Activated CD4-positive, alpha-beta T cell treated with anti-CD3 and anti-CD28 coated beads for 36 hours (primary cell): ENCODE results near the gene SEC22C. TPM values are rescaled to one million over a fixed set of nuclear protein-coding genes. Genes with fewer than 3 reads are reported as not detected.

ENCODE experiments used
- ATAC-seq: fragments of 200-7000 bp; cut with Tn5 transposase; one replicate; pipeline ENCODE4 v1.10.0; 2021; ENCODE audit warnings: mild to moderate bottlenecking, moderate library complexity
- CTCF ChIA-PET: fragments of 350-600 bp; sonication (Branson Sonifier 250); formaldehyde crosslinking; loops from one replicate; lab custom pipeline; 2021; ENCODE audit warnings: antibody characterized with exemption; lab: Charles Lee
- POLR2A ChIA-PET: fragments of 350-600 bp; sonication (Branson Sonifier 250); formaldehyde crosslinking; loops from one replicate; lab custom pipeline; 2021; ENCODE audit warnings: antibody characterized with exemption, inconsistent platforms; lab: Charles Lee
- DNase-seq: peaks from one replicate; pipeline ENCODE4 v3.0.0-alpha.2; 2020
- H3K27ac Mint-ChIP-seq: one replicate; pipeline ENCODE4 v1.8.0; 2021; ENCODE audit warnings: mixed read lengths
- H3K27me3 Mint-ChIP-seq: one replicate; pipeline ENCODE4 v1.8.0; 2021; ENCODE audit warnings: mixed read lengths
- H3K36me3 Mint-ChIP-seq: one replicate; pipeline ENCODE4 v1.8.0; 2021; ENCODE audit warnings: low read depth, mixed read lengths
- H3K4me1 Mint-ChIP-seq: one replicate; pipeline ENCODE4 v1.8.0; 2021; ENCODE audit warnings: mixed read lengths
- H3K4me3 Mint-ChIP-seq: one replicate; pipeline ENCODE4 v1.8.0; 2021; ENCODE audit warnings: mild to moderate bottlenecking, moderate library complexity, mixed read lengths
- H3K9me3 Mint-ChIP-seq: one replicate; pipeline ENCODE4 v1.8.0; 2021; ENCODE audit warnings: low read depth, mixed read lengths
- intact Hi-C, 2 experiments: fragments of 100-400 bp; cut with DNase I in 1 of 2; cut with micrococcal nuclease in 1 of 2; formaldehyde crosslinking; loops; one replicate each; pipeline versions ENCODE4 v1.14.2 to v1.15.1; 2022 to 2024; cut with DNase I, micrococcal nuclease
- total RNA-seq, 2 experiments: library from RNA; stranded (reverse); gene quantifications; one replicate each; pipeline ENCODE4 v1.2.3, GENCODE V29; 2021

SEC22C gene
- total RNA-seq, 2 experiments from 2014 or later, result 34.2 to 42.5 TPM

DNA sequence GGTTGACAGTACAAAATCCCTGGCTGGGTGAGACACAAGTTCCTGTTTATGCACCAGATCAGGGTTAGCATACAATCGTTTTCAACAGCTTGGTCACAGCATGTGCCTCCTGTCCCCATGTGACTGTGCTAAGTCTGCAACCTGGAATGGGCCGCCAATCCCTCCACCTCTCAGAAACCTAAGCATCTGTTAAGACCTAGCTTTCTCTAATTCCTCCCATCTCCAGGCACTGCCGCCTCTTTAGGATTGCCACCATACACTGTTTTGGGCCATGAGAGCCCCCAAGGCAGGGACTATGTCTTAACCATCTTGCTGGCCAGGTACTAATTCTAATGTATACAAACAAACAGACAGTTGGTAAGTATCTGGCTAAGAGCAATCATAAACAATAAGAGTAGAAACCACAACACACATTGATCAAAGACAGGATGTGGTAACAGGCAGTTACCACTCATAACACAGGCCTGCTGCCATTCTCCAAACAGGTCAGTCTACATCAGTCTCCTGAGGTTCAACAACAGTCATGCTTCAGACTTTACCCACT lies 25.6 kb downstream of the SEC22C start:
- Mint-ChIP-seq H3K9me3 (no peaks in the 10 kb centered on the region), H3K36me3 (peaks cover 46% of the 10 kb centered on the region), H3K27me3 (no peaks in the 10 kb centered on the region), H3K4me3 (peak overlapping the region; percentile 22), H3K4me1 (peaks cover 32% of the 10 kb centered on the region), H3K27ac (peak overlapping the region; percentile 86)
- POLR2A ChIA-PET, result no interaction called here
- intact Hi-C loops, result loop anchor here (1.0 kb wide), 2 partner anchors 26 to 82 kb away; no protein-coding TSS in a partner anchor
- DNase-seq (peak; percentile 45), ATAC-seq (peak; percentile 98)
- CTCF ChIA-PET, result interaction anchor here (0.7 to 1.3 kb wide), 3 partner anchors 27 to 54 kb away, joined by 3 to 6 read pairs (median 3); partner anchors contain the start of gene VIPR1

DNA sequence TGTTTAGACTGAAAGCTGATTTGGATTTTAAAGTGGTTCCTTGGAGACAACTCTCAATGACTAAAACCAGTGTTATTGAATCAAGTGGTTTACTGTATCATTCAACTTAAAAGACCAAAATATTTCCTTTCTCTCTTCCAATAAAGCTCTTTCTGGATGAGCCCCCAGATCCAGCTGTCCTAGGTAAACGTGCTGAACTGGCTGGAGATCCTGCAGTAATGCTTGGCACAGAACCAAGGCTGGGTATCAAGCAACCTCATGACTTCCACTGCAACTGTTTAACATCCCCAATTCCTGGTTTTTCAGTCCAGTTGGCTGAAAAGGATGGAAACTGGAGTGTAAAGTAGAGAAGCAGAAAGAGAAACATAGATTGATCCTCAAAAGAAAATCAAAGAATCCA lies 28.9 kb downstream of the SEC22C start:
- POLR2A ChIA-PET, result interaction anchor here (1.3 kb wide), 1 partner anchor 51 kb away, joined by 4 read pairs; no protein-coding TSS in a partner anchor
- intact Hi-C loops, result no loop called here
- Mint-ChIP-seq H3K27ac (no peak overlapping the region), H3K9me3 (no peaks in the 10 kb centered on the region), H3K4me1 (peaks cover 30% of the 10 kb centered on the region), H3K27me3 (no peaks in the 10 kb centered on the region), H3K36me3 (peaks cover 43% of the 10 kb centered on the region), H3K4me3 (no peak overlapping the region)
- ATAC-seq, result no peak
- no peak for DNase-seq
- CTCF ChIA-PET, result interaction anchor here (0.7 to 1.7 kb wide), 8 partner anchors 11 to 362 kb away, joined by 3 to 6 read pairs (median 4); no protein-coding TSS in a partner anchor

DNA sequence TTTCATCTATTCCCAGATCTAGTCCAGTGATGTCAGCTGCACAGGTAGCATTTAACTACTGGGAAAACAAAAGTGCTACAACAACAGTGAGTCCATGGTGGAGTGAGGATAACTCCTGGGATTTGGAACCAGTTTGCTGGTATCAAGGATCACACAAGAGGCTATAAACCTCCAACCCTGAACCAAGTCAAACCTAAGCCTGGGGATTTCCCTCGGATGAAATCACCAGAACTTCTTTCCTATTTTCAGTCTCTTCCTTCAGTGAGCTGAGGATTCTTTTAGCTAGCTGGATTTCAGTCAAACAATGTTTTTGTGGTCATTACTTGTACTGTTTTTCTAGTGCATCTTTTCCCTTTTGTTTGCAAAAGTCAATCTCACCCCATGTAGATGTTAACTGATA lies 31.5 kb downstream of the SEC22C start:
- H3K27ac Mint-ChIP-seq, result no peak overlapping the region
- ATAC-seq (no peak), DNase-seq (no peak)
- CTCF ChIA-PET, result interaction anchor here (0.7 to 5.5 kb wide), 8 partner anchors 10 to 539 kb away, joined by 3 to 41 read pairs (median 3); partner anchors contain the start of gene VIPR1
- no peaks in the 10 kb centered on the region for H3K27me3 Mint-ChIP-seq
- intact Hi-C loops, result no loop called here
- POLR2A ChIA-PET, result no interaction called here
- H3K9me3 Mint-ChIP-seq, result no peaks in the 10 kb centered on the region
- peaks cover 25% of the 10 kb centered on the region for H3K36me3 Mint-ChIP-seq
- no peak overlapping the region for H3K4me3 Mint-ChIP-seq
- H3K4me1 Mint-ChIP-seq, result peaks cover 5% of the 10 kb centered on the region

- intact Hi-C loops, result loop anchor here in 1 of 2 experiments (5.0 kb wide), 1 partner anchor 333 kb away; no protein-coding TSS in a partner anchor
- H3K4me1 Mint-ChIP-seq, result peaks cover 5% of the 10 kb centered on the region
- no peak overlapping the region for H3K27ac Mint-ChIP-seq
- no peaks in the 10 kb centered on the region for H3K27me3 Mint-ChIP-seq
- no peak for ATAC-seq
- no peaks in the 10 kb centered on the region for H3K9me3 Mint-ChIP-seq
- peaks cover 19% of the 10 kb centered on the region for H3K36me3 Mint-ChIP-seq
- CTCF ChIA-PET, result interaction anchor here (0.6 to 5.5 kb wide), 10 partner anchors 9 to 840 kb away, joined by 3 to 41 read pairs (median 3); partner anchors contain the start of gene VIPR1
- no peak overlapping the region for H3K4me3 Mint-ChIP-seq
- POLR2A ChIA-PET, result interaction anchor here (0.6 kb wide), 1 partner anchor 146 kb away, joined by 7 read pairs; no protein-coding TSS in a partner anchor
- DNase-seq, result no peak
Measured at GRCh38 chr3:42549131-42549530, 32.6 kb downstream of the SEC22C start.

- intact Hi-C loops, result loop anchor here in 1 of 2 experiments (1.0 to 5.0 kb wide), 2 partner anchors 300 to 335 kb away; no protein-coding TSS in a partner anchor
- ChIA-PET POLR2A (no interaction called here), CTCF (interaction anchor here (0.7 to 5.5 kb wide), 15 partner anchors 11 to 300 kb away, joined by 3 to 41 read pairs (median 5); partner anchors contain the start of gene VIPR1)
- peak; percentile 80 for DNase-seq
- Mint-ChIP-seq H3K4me3 (no peak overlapping the region), H3K27me3 (no peaks in the 10 kb centered on the region), H3K27ac (no peak overlapping the region), H3K9me3 (no peaks in the 10 kb centered on the region), H3K4me1 (no peaks in the 10 kb centered on the region), H3K36me3 (peaks cover 7% of the 10 kb centered on the region)
- ATAC-seq, result peak; percentile 77
Measured at GRCh38 chr3:42547401-42547945, 34.3 kb downstream of the SEC22C start.

- ATAC-seq, result no peak
- no peaks in the 10 kb centered on the region for H3K4me1 Mint-ChIP-seq
- DNase-seq, result no peak
- CTCF ChIA-PET, result interaction anchor here (0.7 to 5.5 kb wide), 20 partner anchors 10 to 300 kb away, joined by 3 to 41 read pairs (median 5); partner anchors contain the start of genes SEC22C and VIPR1
- intact Hi-C loops, result loop anchor here in 1 of 2 experiments (1.0 to 5.0 kb wide), 2 partner anchors 299 to 336 kb away; no protein-coding TSS in a partner anchor
- no peaks in the 10 kb centered on the region for H3K9me3 Mint-ChIP-seq
- H3K27ac Mint-ChIP-seq, result no peak overlapping the region
- H3K27me3 Mint-ChIP-seq, result no peaks in the 10 kb centered on the region
- POLR2A ChIA-PET, result no interaction called here
- no peak overlapping the region for H3K4me3 Mint-ChIP-seq
- peaks cover 4% of the 10 kb centered on the region for H3K36me3 Mint-ChIP-seq
Measured at GRCh38 chr3:42546691-42547213, 35.0 kb downstream of the SEC22C start.

DNA sequence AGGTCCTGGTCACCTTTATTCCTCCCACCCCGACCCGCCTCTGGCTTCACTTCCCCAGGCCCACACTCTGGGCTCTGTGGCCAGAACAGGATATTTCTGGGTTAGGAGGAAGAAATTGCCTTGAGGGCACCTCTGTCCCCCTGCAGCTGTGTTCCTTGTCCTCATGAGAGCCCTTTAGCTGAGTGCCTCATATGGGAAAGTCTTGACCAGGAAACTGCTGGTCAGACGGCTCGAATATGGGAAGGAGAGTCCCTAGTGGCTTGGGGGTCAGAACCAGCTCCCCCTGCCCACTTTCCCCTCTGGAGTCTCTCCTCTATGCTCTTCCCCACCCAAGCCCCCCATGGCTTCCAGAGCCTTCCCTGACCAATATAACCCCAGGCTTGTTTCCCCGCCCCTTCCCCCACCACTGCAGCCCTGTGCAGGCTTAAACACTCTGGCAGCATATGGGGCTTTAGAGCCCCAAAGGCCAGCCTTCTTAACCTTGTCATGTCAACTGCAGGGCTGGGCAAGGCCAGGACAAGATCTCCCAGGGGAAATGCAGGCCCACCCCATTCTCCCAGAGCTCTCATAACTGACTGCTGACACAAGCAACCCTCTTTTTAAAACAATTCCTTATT lies 36.4 kb downstream of the SEC22C start:
- intact Hi-C loops, result loop anchor here in 1 of 2 experiments (5.0 kb wide), 1 partner anchor 337 kb away; no protein-coding TSS in a partner anchor
- Mint-ChIP-seq H3K9me3 (no peaks in the 10 kb centered on the region), H3K4me3 (no peak overlapping the region), H3K36me3 (peaks cover under 1% of the 10 kb centered on the region), H3K27ac (no peak overlapping the region), H3K27me3 (no peaks in the 10 kb centered on the region), H3K4me1 (no peaks in the 10 kb centered on the region)
- ATAC-seq (no peak), DNase-seq (no peak)
- ChIA-PET CTCF (interaction anchor here (0.6 to 4.8 kb wide), 10 partner anchors 9 to 298 kb away, joined by 3 to 37 read pairs (median 6); partner anchors contain the start of gene VIPR1), POLR2A (no interaction called here)

GRCh38 chr3:42544492-42545283 lies 37.1 kb downstream of the SEC22C start:
- no peaks in the 10 kb centered on the region for H3K36me3 Mint-ChIP-seq
- no peak for DNase-seq
- no peaks in the 10 kb centered on the region for H3K4me1 Mint-ChIP-seq
- no peaks in the 10 kb centered on the region for H3K27me3 Mint-ChIP-seq
- intact Hi-C loops, result loop anchor here in 1 of 2 experiments (5.0 kb wide), 1 partner anchor 338 kb away; no protein-coding TSS in a partner anchor
- no peak overlapping the region for H3K27ac Mint-ChIP-seq
- no peak overlapping the region for H3K4me3 Mint-ChIP-seq
- ATAC-seq, result no peak
- ChIA-PET CTCF (interaction anchor here (0.6 to 4.8 kb wide), 8 partner anchors 8 to 645 kb away, joined by 3 to 37 read pairs (median 4); partner anchors contain the start of gene VIPR1), POLR2A (no interaction called here)
- H3K9me3 Mint-ChIP-seq, result no peaks in the 10 kb centered on the region

DNA sequence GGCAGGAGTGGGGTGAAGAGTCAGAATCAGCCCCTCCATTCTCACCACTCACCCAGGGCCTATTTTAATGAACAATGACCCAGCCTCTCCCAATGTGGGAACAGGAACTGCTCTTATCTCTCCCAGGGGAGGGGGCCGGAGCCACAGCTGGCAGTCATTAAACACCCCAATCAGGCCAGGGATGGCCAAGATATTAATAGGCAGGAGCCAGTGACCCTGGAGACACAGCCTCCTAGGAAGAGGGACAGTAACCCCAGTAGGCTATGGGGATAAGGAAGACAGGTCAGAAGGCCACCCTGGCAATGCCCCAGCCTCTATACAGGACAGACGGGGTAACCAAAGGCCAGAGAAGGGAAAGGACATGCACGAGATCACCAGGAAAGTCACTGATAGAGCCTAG lies 40.7 kb downstream of the SEC22C start:
- H3K4me3 Mint-ChIP-seq, result no peak overlapping the region
- ATAC-seq (no peak), DNase-seq (no peak)
- no peaks in the 10 kb centered on the region for H3K36me3 Mint-ChIP-seq
- peaks cover 4% of the 10 kb centered on the region for H3K4me1 Mint-ChIP-seq
- intact Hi-C loops, result no loop called here
- ChIA-PET CTCF (interaction anchor here (0.6 to 1.5 kb wide), 3 partner anchors 11 to 311 kb away, joined by 3 to 4 read pairs (median 3); no protein-coding TSS in a partner anchor), POLR2A (no interaction called here)
- no peaks in the 10 kb centered on the region for H3K27me3 Mint-ChIP-seq
- no peak overlapping the region for H3K27ac Mint-ChIP-seq
- H3K9me3 Mint-ChIP-seq, result no peaks in the 10 kb centered on the region
